ENCODE data around the gene SNAP29.

The SNAP29 gene

DNA sequence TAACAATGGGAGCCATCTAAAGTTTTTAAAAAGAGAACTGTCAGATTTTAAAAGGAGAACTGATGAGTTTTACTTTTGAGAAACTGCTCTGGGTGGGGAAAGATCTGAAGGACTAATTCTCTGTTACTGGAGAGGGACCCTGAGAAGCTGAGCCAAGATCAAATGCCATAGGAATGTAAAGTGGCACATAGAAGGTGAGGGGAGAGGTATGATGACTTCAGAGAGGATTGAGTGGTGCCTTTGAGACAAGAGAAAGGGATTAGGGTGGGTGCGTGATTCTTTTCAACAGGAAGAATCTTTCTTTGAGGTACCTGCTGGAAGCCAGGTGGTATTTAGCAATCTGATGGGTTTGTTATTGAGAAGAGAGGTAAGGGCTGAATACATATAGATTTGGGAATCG is 67.4 kb downstream of the SNAP29 start:
- H3K27ac ChIP-seq (ENCODE audit: low read length, poor library complexity, severe bottlenecking): no peak overlapping the region
- H3K4ac ChIP-seq (ENCODE audit: low read depth in 1 of 2, low read length in 2 of 2): no peak overlapping the region
- H3K79me1 ChIP-seq (replicated peaks; ENCODE audit: low read length, poor library complexity, severe bottlenecking): no peaks in the 10 kb centered on the region
- no peak overlapping the region for H4K8ac ChIP-seq (ENCODE audit: low read length)
- no peak overlapping the region for H2BK5ac ChIP-seq (ENCODE audit: low read depth, low read length, poor library complexity, severe bottlenecking)
- H3K4me3 ChIP-seq (ENCODE audit: insufficient read depth in 1 of 2, low read depth in 1 of 2, low read length in 2 of 2): no peak overlapping the region
- H3K27me3 ChIP-seq (ENCODE audit: control insufficient read depth in 1 of 2, insufficient read depth in 1 of 2, low read length in 2 of 2): no peaks in the 10 kb centered on the region
- DNase-seq: no peak
- 94% methylated on average over 2 of the region's 2 CpGs for WGBS
- no peak overlapping the region for H3K23ac ChIP-seq (ENCODE audit: low read length in 2 of 2)
- no peaks in the 10 kb centered on the region for H3K9me3 ChIP-seq (ENCODE audit: control insufficient read depth, low read length)
- peaks cover 0 to 4% of the 10 kb centered on the region in 2 experiments for H3K36me3 ChIP-seq (ENCODE audit: control insufficient read depth in 1 of 2, insufficient read depth in 2 of 2, low read depth in 1 of 2, low read length in 2 of 2)
- H2AFZ ChIP-seq (ENCODE audit: low read depth, low read length): no peak overlapping the region
- H2AK5ac ChIP-seq (ENCODE audit: low read length, severe bottlenecking): no peak overlapping the region
- no peak overlapping the region for H3K18ac ChIP-seq (ENCODE audit: low read depth in 1 of 2, low read length in 2 of 2)
- no peak overlapping the region for H2BK120ac ChIP-seq (ENCODE audit: low read depth, low read length)
- H4K91ac ChIP-seq (ENCODE audit: low read length): no peak overlapping the region
- no peak overlapping the region for H2BK15ac ChIP-seq (ENCODE audit: low read depth, poor library complexity, severe bottlenecking)
- H3K9ac ChIP-seq (ENCODE audit: low read length): no peak overlapping the region
- H2BK12ac ChIP-seq (ENCODE audit: low read length in 2 of 2): no peak overlapping the region
- H3K4me2 ChIP-seq (ENCODE audit: low read length, poor library complexity, severe bottlenecking): no peak overlapping the region
- no peak overlapping the region for H3K14ac ChIP-seq (ENCODE audit: low read length in 2 of 2)
- peaks cover 8% of the 10 kb centered on the region for H3K4me1 ChIP-seq (ENCODE audit: control insufficient read depth, insufficient read depth, low read depth, low read length)

DNA sequence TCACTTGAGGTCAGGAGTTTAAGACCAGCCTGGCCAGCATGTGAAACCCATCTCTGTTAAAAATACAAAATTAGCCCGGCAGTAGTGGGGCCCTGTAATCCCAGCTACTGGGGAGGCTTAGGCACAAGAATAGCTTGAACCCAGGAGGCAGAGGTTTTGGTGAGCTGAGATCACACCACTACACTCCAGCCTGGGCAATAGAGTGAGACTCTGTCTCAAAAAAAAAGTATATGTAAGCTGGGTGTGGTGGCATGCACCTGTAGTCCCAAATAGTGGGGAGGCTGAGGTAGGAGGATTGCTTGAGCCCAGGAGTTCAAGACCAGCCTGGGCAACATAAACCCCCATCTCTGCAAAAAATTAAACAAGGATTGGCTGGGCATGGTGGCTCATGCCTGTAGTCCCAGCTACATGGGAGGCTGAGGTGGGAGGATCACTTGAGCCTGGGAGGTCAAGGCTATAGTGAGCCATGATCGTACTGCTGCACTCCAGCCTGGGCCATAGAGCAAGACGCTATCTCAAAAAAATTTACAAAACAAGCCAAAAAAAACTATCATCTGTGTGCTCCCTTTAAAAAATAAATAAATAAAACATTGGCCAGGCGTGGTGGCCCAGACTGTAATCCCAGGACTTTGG is 69.2 kb downstream of the SNAP29 start:
- Histone ChIP-seq H3K23ac (ENCODE audit: low read length in 2 of 2) (no peak overlapping the region), H3K4me2 (ENCODE audit: low read length, poor library complexity, severe bottlenecking) (no peak overlapping the region), H3K4me3 (ENCODE audit: insufficient read depth in 1 of 2, low read depth in 1 of 2, low read length in 2 of 2) (no peak overlapping the region), H3K9me3 (ENCODE audit: control insufficient read depth, low read length) (no peaks in the 10 kb centered on the region), H3K9ac (ENCODE audit: low read length) (no peak overlapping the region), H3K27me3 (ENCODE audit: control insufficient read depth in 1 of 2, insufficient read depth in 1 of 2, low read length in 2 of 2) (no peaks in the 10 kb centered on the region), H2AFZ (ENCODE audit: low read depth, low read length) (no peak overlapping the region), H2BK15ac (ENCODE audit: low read depth, poor library complexity, severe bottlenecking) (no peak overlapping the region), H3K4me1 (ENCODE audit: control insufficient read depth, insufficient read depth, low read depth, low read length) (peaks cover 6% of the 10 kb centered on the region), H3K79me1 (replicated peaks; ENCODE audit: low read length, poor library complexity, severe bottlenecking) (no peaks in the 10 kb centered on the region), H3K27ac (ENCODE audit: low read length, poor library complexity, severe bottlenecking) (no peak overlapping the region), H2AK5ac (ENCODE audit: low read length, severe bottlenecking) (no peak overlapping the region), H2BK120ac (ENCODE audit: low read depth, low read length) (no peak overlapping the region), H3K4ac (ENCODE audit: low read depth in 1 of 2, low read length in 2 of 2) (no peak overlapping the region), H3K36me3 (ENCODE audit: control insufficient read depth in 1 of 2, insufficient read depth in 2 of 2, low read depth in 1 of 2, low read length in 2 of 2) (peaks cover 0 to 7% of the 10 kb centered on the region in 2 experiments), H2BK12ac (ENCODE audit: low read length in 2 of 2) (no peak overlapping the region), H3K14ac (ENCODE audit: low read length in 2 of 2) (no peak overlapping the region), H3K18ac (ENCODE audit: low read depth in 1 of 2, low read length in 2 of 2) (no peak overlapping the region), H2BK5ac (ENCODE audit: low read depth, low read length, poor library complexity, severe bottlenecking) (no peak overlapping the region), H4K8ac (ENCODE audit: low read length) (no peak overlapping the region), H4K91ac (ENCODE audit: low read length) (no peak overlapping the region)
- DNase-seq: no peak
- WGBS: 100% methylated on average over 2 of the region's 4 CpGs

DNA sequence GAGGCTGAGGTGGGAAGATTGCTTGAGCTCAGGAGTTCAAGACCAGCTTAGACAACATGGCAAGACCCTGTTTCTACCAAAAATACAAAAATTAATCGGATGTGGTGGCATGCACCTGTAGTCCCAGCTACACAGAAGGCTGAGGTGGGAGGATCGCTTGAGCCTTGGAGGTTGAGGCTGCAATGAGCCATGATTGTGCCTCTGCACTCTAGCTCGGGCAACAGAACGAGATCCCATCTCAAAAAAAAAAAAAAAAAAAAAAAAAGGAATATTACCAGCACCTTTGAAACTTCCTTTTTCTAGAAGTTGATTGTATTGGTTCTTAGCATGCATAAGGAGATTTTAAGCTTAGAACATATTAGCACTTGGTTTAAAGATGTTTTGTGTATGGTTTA is 69.8 kb downstream of the SNAP29 start:
- no peak overlapping the region for H3K4me2 ChIP-seq (ENCODE audit: low read length, poor library complexity, severe bottlenecking)
- DNase-seq: no peak
- WGBS: 100% methylated on average over 2 of the region's 4 CpGs
- peaks cover 0 to 8% of the 10 kb centered on the region in 2 experiments for H3K36me3 ChIP-seq (ENCODE audit: control insufficient read depth in 1 of 2, insufficient read depth in 2 of 2, low read depth in 1 of 2, low read length in 2 of 2)
- no peak overlapping the region for H3K14ac ChIP-seq (ENCODE audit: low read length in 2 of 2)
- no peak overlapping the region for H4K91ac ChIP-seq (ENCODE audit: low read length)
- no peak overlapping the region for H3K9ac ChIP-seq (ENCODE audit: low read length)
- no peak overlapping the region for H2BK12ac ChIP-seq (ENCODE audit: low read length in 2 of 2)
- no peaks in the 10 kb centered on the region for H3K79me1 ChIP-seq (replicated peaks; ENCODE audit: low read length, poor library complexity, severe bottlenecking)
- no peak overlapping the region for H2BK15ac ChIP-seq (ENCODE audit: low read depth, poor library complexity, severe bottlenecking)
- no peaks in the 10 kb centered on the region for H3K27me3 ChIP-seq (ENCODE audit: control insufficient read depth in 1 of 2, insufficient read depth in 1 of 2, low read length in 2 of 2)
- H2AFZ ChIP-seq (ENCODE audit: low read depth, low read length): no peak overlapping the region
- H3K4me1 ChIP-seq (ENCODE audit: control insufficient read depth, insufficient read depth, low read depth, low read length): peaks cover 6% of the 10 kb centered on the region
- no peak overlapping the region for H3K18ac ChIP-seq (ENCODE audit: low read depth in 1 of 2, low read length in 2 of 2)
- no peak overlapping the region for H3K23ac ChIP-seq (ENCODE audit: low read length in 2 of 2)
- H2AK5ac ChIP-seq (ENCODE audit: low read length, severe bottlenecking): no peak overlapping the region
- no peak overlapping the region for H3K4ac ChIP-seq (ENCODE audit: low read depth in 1 of 2, low read length in 2 of 2)
- no peak overlapping the region for H2BK5ac ChIP-seq (ENCODE audit: low read depth, low read length, poor library complexity, severe bottlenecking)
- H4K8ac ChIP-seq (ENCODE audit: low read length): no peak overlapping the region
- no peak overlapping the region for H2BK120ac ChIP-seq (ENCODE audit: low read depth, low read length)
- no peak overlapping the region for H3K4me3 ChIP-seq (ENCODE audit: insufficient read depth in 1 of 2, low read depth in 1 of 2, low read length in 2 of 2)
- H3K27ac ChIP-seq (ENCODE audit: low read length, poor library complexity, severe bottlenecking): no peak overlapping the region
- no peaks in the 10 kb centered on the region for H3K9me3 ChIP-seq (ENCODE audit: control insufficient read depth, low read length)

DNA sequence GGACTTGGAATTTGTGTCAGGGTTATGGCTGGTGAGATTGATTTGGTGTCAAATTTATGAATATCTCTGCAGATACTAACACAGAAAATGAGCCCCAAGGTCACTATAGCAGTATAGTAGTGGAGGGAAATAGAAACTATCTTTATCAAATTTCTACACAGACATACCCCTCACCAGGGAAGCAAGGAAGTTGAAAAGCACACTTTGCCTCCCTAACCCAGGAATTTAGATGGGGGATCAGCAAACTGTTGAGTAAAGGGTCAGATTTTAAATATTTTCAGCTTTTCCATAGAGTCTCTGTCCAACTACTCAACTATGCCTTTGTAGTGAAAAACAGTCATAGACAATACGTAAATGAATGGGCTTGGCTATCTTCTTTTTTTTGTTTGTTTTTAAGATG is 71.2 kb downstream of the SNAP29 start:
- Histone ChIP-seq H3K27ac (ENCODE audit: low read length, poor library complexity, severe bottlenecking) (no peak overlapping the region), H3K14ac (ENCODE audit: low read length in 2 of 2) (no peak overlapping the region), H3K9me3 (ENCODE audit: control insufficient read depth, low read length) (no peaks in the 10 kb centered on the region), H3K23ac (ENCODE audit: low read length in 2 of 2) (no peak overlapping the region), H2BK15ac (ENCODE audit: low read depth, poor library complexity, severe bottlenecking) (no peak overlapping the region), H3K36me3 (ENCODE audit: control insufficient read depth in 1 of 2, insufficient read depth in 2 of 2, low read depth in 1 of 2, low read length in 2 of 2) (peaks cover 4 to 21% of the 10 kb centered on the region in 2 experiments), H2AFZ (ENCODE audit: low read depth, low read length) (no peak overlapping the region), H2BK5ac (ENCODE audit: low read depth, low read length, poor library complexity, severe bottlenecking) (no peak overlapping the region), H3K4ac (ENCODE audit: low read depth in 1 of 2, low read length in 2 of 2) (no peak overlapping the region), H3K79me1 (replicated peaks; ENCODE audit: low read length, poor library complexity, severe bottlenecking) (no peaks in the 10 kb centered on the region), H3K4me1 (ENCODE audit: control insufficient read depth, insufficient read depth, low read depth, low read length) (peaks cover 4% of the 10 kb centered on the region), H3K18ac (ENCODE audit: low read depth in 1 of 2, low read length in 2 of 2) (no peak overlapping the region), H3K9ac (ENCODE audit: low read length) (no peak overlapping the region), H4K91ac (ENCODE audit: low read length) (no peak overlapping the region), H2BK12ac (ENCODE audit: low read length in 2 of 2) (no peak overlapping the region), H2AK5ac (ENCODE audit: low read length, severe bottlenecking) (no peak overlapping the region), H4K8ac (ENCODE audit: low read length) (no peak overlapping the region), H3K27me3 (ENCODE audit: control insufficient read depth in 1 of 2, insufficient read depth in 1 of 2, low read length in 2 of 2) (no peaks in the 10 kb centered on the region), H3K4me2 (ENCODE audit: low read length, poor library complexity, severe bottlenecking) (no peak overlapping the region), H3K4me3 (ENCODE audit: insufficient read depth in 1 of 2, low read depth in 1 of 2, low read length in 2 of 2) (no peak overlapping the region), H2BK120ac (ENCODE audit: low read depth, low read length) (no peak overlapping the region)
- no peak for DNase-seq
- WGBS: 100% methylated on average over 1 of the region's 1 CpG
